WI38 (cell line): ENCODE results near the gene KLHL8.

ENCODE experiments used
- H3K4me3 ChIP-seq: 2 replicates; pipeline ENCODE4 v1.5.1; 2011; ENCODE audit warnings: low read depth, mild to moderate bottlenecking, control low read depth, low read length
- CTCF ChIP-seq: IDR thresholded peaks from 2 replicates; pipeline ENCODE4 v1.5.1; 2012; ENCODE audit warnings: low read depth, mild to moderate bottlenecking, control low read depth, low read length

KLHL8 gene

DNA sequence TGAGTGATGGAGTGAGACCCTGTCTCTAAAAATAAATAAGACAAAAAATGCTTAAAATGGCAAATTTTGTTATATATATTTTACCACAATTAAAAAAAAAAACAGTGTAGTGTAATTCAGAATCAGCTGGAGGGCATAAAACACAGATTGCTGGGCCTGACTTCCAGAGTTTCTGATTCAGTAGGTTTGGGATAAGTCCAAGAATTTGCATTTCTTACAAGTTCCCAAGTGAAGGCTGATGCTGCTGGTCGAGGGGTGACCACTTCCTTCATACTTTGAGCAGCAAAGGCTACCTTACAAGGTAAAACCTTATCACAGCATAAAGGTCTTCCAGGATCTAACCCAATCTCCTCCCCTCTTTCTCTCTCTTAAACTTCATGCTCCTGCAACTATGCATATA, 40.7 kb downstream of the KLHL8 start:
- no peak for TF ChIP-seq CTCF
- H3K4me3 ChIP-seq: no peak overlapping the region

GRCh38 chr4:87174672-87175071, 45.7 kb downstream of the KLHL8 start:
- no peak for TF ChIP-seq CTCF
- H3K4me3 ChIP-seq: no peak overlapping the region

DNA sequence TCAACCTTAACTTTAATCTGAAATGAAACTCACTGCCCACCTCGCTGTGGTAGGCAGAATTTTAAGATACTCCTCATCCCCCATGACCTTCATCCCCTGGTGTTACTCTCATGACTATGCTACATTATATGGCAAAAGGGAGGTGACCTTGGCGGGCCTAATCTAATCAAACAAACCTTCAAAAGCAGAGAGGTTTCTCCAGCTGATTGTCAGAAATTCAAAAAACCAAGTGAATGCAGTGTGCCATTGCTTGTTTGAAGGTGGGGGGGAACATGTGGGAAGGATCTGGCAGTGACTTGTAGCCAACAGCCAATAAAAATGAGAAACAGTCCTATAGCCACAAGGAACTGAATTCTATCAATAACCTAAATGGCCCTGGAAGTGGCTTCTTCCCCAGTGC, 48.5 kb downstream of the KLHL8 start:
- no peak overlapping the region for H3K4me3 ChIP-seq
- no peak for TF ChIP-seq CTCF

- no peak for TF ChIP-seq CTCF
- H3K4me3 ChIP-seq: no peak overlapping the region
These were observed 54.0 kb downstream of the KLHL8 start for GRCh38 chr4:87166296-87166854.

DNA sequence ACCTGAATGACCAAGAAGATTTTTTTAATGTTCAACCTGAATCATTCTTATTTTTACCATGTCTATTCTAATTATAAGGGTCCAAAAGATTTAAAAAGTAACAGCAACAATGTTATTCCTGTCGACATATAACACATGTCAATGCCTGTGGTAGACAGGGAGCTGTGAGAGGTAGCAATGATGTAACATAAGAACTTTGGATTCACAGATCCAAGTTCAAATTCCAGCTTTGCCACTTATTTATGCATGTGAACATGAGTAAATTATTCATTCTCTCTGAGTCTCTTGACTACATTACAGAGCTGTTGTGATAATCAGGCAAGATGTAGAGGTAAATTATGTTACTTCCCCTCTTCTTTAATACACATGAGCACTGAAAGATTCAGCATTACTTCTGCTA, 54.5 kb downstream of the KLHL8 start:
- no peak for TF ChIP-seq CTCF
- no peak overlapping the region for H3K4me3 ChIP-seq

DNA sequence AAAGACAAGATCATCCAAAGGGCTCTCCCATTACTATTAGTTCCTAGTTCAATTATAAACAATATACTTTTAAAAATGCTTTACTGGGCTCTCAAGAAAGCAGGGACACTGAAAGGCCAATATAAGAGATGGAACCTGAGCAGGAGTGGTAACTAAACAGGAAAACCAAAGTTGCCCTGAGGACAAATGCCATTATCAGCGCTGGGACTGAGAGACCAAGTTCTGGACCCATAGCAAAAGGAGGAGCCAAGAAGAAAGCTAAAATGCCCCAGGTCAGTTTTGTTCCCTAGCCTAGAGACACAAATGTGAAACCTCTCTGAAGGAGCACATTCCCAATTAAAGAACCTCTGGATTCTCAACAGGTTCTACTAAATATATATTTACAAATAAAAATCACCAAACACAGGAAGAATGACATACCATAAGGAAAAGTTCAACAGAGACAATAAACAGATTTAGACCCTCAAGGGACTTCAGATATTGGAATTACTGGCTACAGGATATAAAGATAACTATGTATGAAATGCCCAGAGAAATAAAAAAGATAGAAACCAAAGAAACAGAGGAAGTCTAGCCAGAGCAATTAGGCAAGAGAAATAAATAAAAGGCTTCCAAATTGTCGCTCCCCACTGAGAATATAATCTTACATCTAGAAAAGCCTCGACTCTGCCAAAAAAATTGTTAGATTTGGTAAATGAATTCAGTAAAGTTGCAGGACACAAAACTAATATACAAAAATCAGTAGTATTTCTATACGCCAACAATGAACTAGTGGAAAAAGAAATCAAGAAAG, 67.1 kb downstream of the KLHL8 start:
- no peak for TF ChIP-seq CTCF

GRCh38 chr4:87152310-87153041, 67.9 kb downstream of the KLHL8 start:
- no peak for TF ChIP-seq CTCF
- no peak overlapping the region for H3K4me3 ChIP-seq

More for the DNA sequence above, 67.1 kb downstream of the KLHL8 start:
- no peak overlapping the region for H3K4me3 ChIP-seq
